K562 (cell line): ENCODE measurements around the gene TFDP1. TPM values are rescaled to one million over a fixed set of nuclear protein-coding genes. Genes with fewer than 3 reads are reported as not detected.

Experiments
- ATAC-seq: fragments of 200-7000 bp; cut with Tn5 transposase; 3 replicates; pipeline ENCODE4 v1.9.1; 2020; ENCODE audit warnings: moderate library complexity
- BruUV-seq: library from RNA; stranded (reverse); fragments of 400-500 nt; replicated peaks from 2 replicates; lab custom pipeline; 2021; lab: Mats Ljungman, UMichigan
- CTCF ChIA-PET: fragments of 300-600 bp; formaldehyde crosslinking; extraction: SDS; loops from one replicate; lab custom pipeline; 2021; ENCODE audit warnings: low intra/inter-chr PET ratio; lab: Yijun Ruan, JAX
- POLR2A ChIA-PET: fragments of 300-600, 350-650 bp; sonication (Branson Sonifier 250); formaldehyde crosslinking; extraction: SDS; loops from one replicate; lab custom pipeline; 2021; ENCODE audit warnings: antibody characterized with exemption, inconsistent platforms; lab: Yijun Ruan, JAX
- DNase-seq, 4 experiments: peaks; one replicate each; pipeline versions ENCODE4 v3.0.0 to v3.0.0-alpha.2; 2011 to 2018; ENCODE audit warnings: low spot score in 3 of 4, mixed read lengths in 3 of 4; ENCODE audit errors: extremely low read depth in 1 of 4
- FAIRE-seq: peaks from 2 replicates; lab custom pipeline; 2011; peaks lifted over from hg19 to GRCh38; lab: Jason Lieb, UNC
- H2AFZ ChIP-seq: 2 replicates; pipeline ENCODE4 v1.6.0; 2011; ENCODE audit warnings: low read depth, low read length, control low read depth, inconsistent platforms
- H3K27ac ChIP-seq: fragments of 200-600 bp; 3 replicates; pipeline ENCODE4 v1.8.0; 2011; ENCODE audit warnings: low read depth, mild to moderate bottlenecking, control low read depth, inconsistent platforms, low read length, moderate library complexity, mixed read lengths; ENCODE audit errors: extremely low read depth
- H3K27me3 ChIP-seq, 2 experiments: fragments of 300-600 bp in 1 of 2; 2 replicates in 1 of 2; 3 replicates in 1 of 2; pipeline versions ENCODE4 v1.6.0 to v1.8.0; 2011; ENCODE audit warnings: inconsistent platforms in 2 of 2, low read length in 2 of 2, mild to moderate bottlenecking in 1 of 2, mixed read lengths in 1 of 2, moderate library complexity in 1 of 2; ENCODE audit not compliant: control insufficient read depth in 2 of 2, insufficient read depth in 2 of 2
- H3K36me3 ChIP-seq: fragments of 300-600 bp; 3 replicates; pipeline ENCODE4 v1.8.0; 2011; ENCODE audit warnings: mild to moderate bottlenecking, low read length, inconsistent platforms; ENCODE audit not compliant: control insufficient read depth, insufficient read depth
- H3K4me1 ChIP-seq, 2 experiments: fragments of 200-600 bp in 1 of 2; replicated peaks in 1 of 2; 2 replicates in 1 of 2; 3 replicates in 1 of 2; pipeline versions ENCODE4 v1.5.1 to v1.8.0; 2011; ENCODE audit warnings: inconsistent platforms in 2 of 2, low read length in 2 of 2, mild to moderate bottlenecking in 1 of 2, mixed read lengths in 1 of 2, moderate library complexity in 1 of 2; ENCODE audit not compliant: control insufficient read depth in 2 of 2, insufficient read depth in 2 of 2
- H3K4me2 ChIP-seq: 2 replicates; pipeline ENCODE4 v1.6.1; 2011; ENCODE audit warnings: low read length, control low read depth, inconsistent platforms, mixed read lengths; ENCODE audit not compliant: insufficient read depth
- H3K4me3 ChIP-seq: fragments of 200-600 bp; sonication (generic), shearing (Covaris generic); 2 replicates; pipeline ENCODE4 v1.5.1; 2016; ENCODE audit warnings: control low read depth, inconsistent platforms
- H3K79me2 ChIP-seq: fragments of 200-600 bp; 3 replicates; pipeline ENCODE4 v1.8.0; 2011; ENCODE audit warnings: low read length, inconsistent platforms; ENCODE audit not compliant: control insufficient read depth, insufficient read depth
- H3K9ac ChIP-seq, 2 experiments: 2 replicates each; pipeline versions ENCODE4 v1.6.0 to v1.6.1; 2011; ENCODE audit warnings: low read depth in 2 of 2, low read length in 2 of 2, control low read depth in 1 of 2, inconsistent platforms in 1 of 2, mild to moderate bottlenecking in 1 of 2, mixed read lengths in 1 of 2; ENCODE audit not compliant: insufficient read depth in 1 of 2
- H3K9me1 ChIP-seq: one replicate; pipeline ENCODE4 v1.6.0; 2011; ENCODE audit warnings: inconsistent platforms, mild to moderate bottlenecking, low read length, moderate library complexity; ENCODE audit not compliant: control insufficient read depth, insufficient read depth
- H3K9me3 ChIP-seq: replicated peaks from 2 replicates; pipeline ENCODE4 v1.5.1; 2011; ENCODE audit warnings: low read depth, low read length, inconsistent platforms; ENCODE audit not compliant: control insufficient read depth, insufficient read depth
- H4K20me1 ChIP-seq: replicated peaks from 2 replicates; pipeline ENCODE4 v1.6.1; 2011; ENCODE audit warnings: low read length, inconsistent platforms, mixed read lengths; ENCODE audit not compliant: control insufficient read depth, insufficient read depth
- GATAD2A ChIP-seq: fragments of 450-650 bp; IDR thresholded peaks from 2 replicates; pipeline ENCODE4 v1.6.1; 2017
- RFX1 ChIP-seq: fragments of 450-650 bp; IDR thresholded peaks from 2 replicates; pipeline ENCODE4 v1.6.1; 2016; ENCODE audit warnings: mild to moderate bottlenecking, moderate library complexity
- RUNX1 ChIP-seq: sonication (generic); IDR thresholded peaks from 2 replicates; pipeline ENCODE4 v1.6.1; 2016; ENCODE audit warnings: antibody characterized with exemption, low read depth
- STAT5A ChIP-seq: IDR thresholded peaks from 2 replicates; pipeline ENCODE4 v1.6.1; 2012; ENCODE audit warnings: low read length, inconsistent platforms, borderline replicate concordance
- ZKSCAN1 ChIP-seq: fragments of 150-350 bp; IDR thresholded peaks from 2 replicates; pipeline ENCODE4 v1.6.1; 2016; ENCODE audit warnings: low read depth, low read length
- ZNF140 ChIP-seq: fragments of 250-450 bp; sonication (Bioruptor Pico); IDR thresholded peaks from 2 replicates; pipeline ENCODE4 v1.8.0; 2021; ENCODE audit warnings: moderate library complexity, mild to moderate bottlenecking, inconsistent platforms
- WGBS: fragments of 100-300 bp; shearing (Covaris generic); methylation state at CpG from one replicate; pipeline ENCODE4 v1.1.6; 2016; ENCODE audit warnings: low coverage, mixed read lengths; ENCODE audit not compliant: insufficient coverage; ENCODE audit errors: missing lambda C conversion rate; 5-methylcytosine and 5-hydroxymethylcytosine counted together
- in situ Hi-C: fragments of 300-500 bp; cut with MboI; formaldehyde crosslinking; loops from 4 replicates; pipeline ENCODE4 v1.15.0; 2018; ENCODE audit warnings: inconsistent platforms, mixed read lengths
- intact Hi-C: fragments of 100-400 bp; cut with micrococcal nuclease; formaldehyde crosslinking; loops from 2 replicates; pipeline ENCODE4 v1.14.2; 2022
- polyA plus RNA-seq, 8 experiments: library from polyadenylated mRNA; depleted of rRNA in 4 of 8; stranded (reverse) in 5 of 8; unstranded in 3 of 8; fragments of >200 nt; fragmentation: Nextera tagmentation in 2 of 8; fragmentation: Illumina TruSeq in 1 of 8; extraction: Ambion mirVana in 2 of 8; extraction: Trizol in 1 of 8; gene quantifications; 2 replicates each; pipeline versions ENCODE4 v1.2.1 to v1.2.3, GENCODE V29; 2011 to 2014; ENCODE audit warnings: inconsistent platforms in 1 of 8, missing spikeins in 1 of 8
- total RNA-seq, 7 experiments: library from RNA; depleted of rRNA in 6 of 7; stranded (reverse); fragments of >200 nt in 6 of 7; fragmentation: Illumina TruSeq in 2 of 7; extraction: Trizol in 2 of 7; gene quantifications; 2 replicates each; pipeline versions ENCODE4 v1.2.1 to v1.2.3, GENCODE V29; 2011 to 2021; ENCODE audit warnings: low replicate concordance in 1 of 7

TFDP1 gene
- total and polyA plus RNA-seq, 9 of the 15 experiments (the other 6 are each of a cell fraction or from before 2014, with no cell fraction given) = 33.8 to 145 (median 69.1) TPM

DNA sequence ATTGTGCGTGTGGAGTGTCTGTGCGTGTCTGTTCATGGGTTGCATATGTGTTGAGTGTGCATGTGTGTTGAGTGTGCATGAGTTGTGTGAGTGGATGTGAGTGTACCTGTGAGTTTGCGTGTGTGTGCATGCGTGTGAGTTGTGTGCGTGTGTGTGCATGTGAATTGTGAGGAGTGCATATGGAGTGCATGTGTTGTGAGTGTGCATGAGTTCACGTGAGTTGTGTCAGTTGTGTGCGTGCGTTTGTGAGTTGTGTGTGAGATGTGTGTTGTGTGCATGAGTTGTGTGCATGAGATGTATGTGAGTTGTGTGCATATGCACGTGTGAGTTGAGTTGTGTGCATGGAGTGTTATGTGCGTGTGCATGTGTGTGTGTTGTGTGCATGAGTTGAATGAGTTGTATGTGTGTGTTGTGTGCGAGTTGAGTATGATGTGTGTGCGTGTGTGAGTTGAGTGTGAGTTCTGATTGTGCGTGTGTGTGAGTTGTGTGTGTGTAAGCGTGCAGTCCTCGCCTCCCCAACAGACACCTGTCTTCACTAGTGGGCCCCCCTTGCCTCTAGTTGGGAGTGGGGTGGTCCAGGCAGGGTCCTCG lies 29.3 kb downstream of the TFDP1 start:
- peaks cover 82% of the 10 kb centered on the region; the same call in 2 of the 3 replicates for H3K36me3 ChIP-seq
- peaks cover 0 to 9% of the 10 kb centered on the region in 2 experiments; a peak in 2 of 5 replicates for H3K4me1 ChIP-seq
- no peaks in the 10 kb centered on the region for H3K9me1 ChIP-seq
- H2AFZ ChIP-seq = no peak overlapping the region
- no peaks in the 10 kb centered on the region for H3K27me3 ChIP-seq
- in situ Hi-C loops = no loop called here
- no peak overlapping the region for H3K4me2 ChIP-seq
- no peaks in the 10 kb centered on the region for H3K9me3 ChIP-seq
- TF ChIP-seq ZKSCAN1 (no peak), GATAD2A (no peak), ZNF140 (CRISPR knock-in tag) (no peak), STAT5A (0 out of 2 replicates have a peak, but pooled peaks have one; percentile 5)
- ChIA-PET POLR2A (no interaction called here), CTCF (no interaction called here)
- H3K9ac ChIP-seq = no peak overlapping the region
- no peaks in the 10 kb centered on the region; the same call in none of the 2 replicates for H4K20me1 ChIP-seq
- BruUV-seq = no TSS peak
- ATAC-seq (no peak), DNase-seq (no peak), FAIRE-seq (no peak)
- intact Hi-C loops = no loop called here
- peaks cover 90% of the 10 kb centered on the region for H3K79me2 ChIP-seq
- no peak overlapping the region for H3K4me3 ChIP-seq
- no peak overlapping the region for H3K27ac ChIP-seq
- 89% methylated on average over 9 of the region's 16 CpGs for WGBS

DNA sequence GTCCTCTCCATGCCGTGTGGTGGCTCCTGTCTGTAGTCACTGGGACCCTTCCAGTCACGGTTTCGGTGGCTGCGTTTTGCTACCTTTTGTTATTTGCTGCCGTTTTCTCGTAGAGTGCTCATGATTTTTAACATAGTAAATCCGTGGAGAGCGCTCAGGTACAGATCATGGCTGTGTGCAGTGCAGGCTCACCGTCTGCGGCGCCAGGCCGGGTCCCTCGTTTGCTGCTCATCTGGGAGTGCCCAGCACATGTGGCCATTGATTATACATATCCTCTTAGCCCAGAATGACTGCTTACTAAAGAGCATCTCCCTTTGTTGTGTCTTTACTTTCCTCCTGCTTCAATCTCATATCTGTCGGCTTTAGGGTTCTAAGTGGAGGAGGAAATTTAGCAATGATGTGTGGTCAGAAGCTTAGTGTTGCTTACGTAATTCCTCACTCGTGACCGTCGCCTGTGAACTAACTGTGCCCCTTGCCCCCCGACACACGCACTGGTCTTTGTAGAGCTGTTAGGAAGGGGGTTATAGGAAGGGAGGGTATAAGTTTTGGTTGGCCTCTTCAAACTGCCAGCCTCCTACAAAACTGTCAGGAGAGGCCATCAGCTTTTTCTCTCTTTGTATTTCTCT lies 31.8 kb downstream of the TFDP1 start:
- Histone ChIP-seq H3K79me2 (peaks cover 86% of the 10 kb centered on the region), H3K4me1 (peaks cover 0 to 9% of the 10 kb centered on the region in 2 experiments; a peak in 2 of 5 replicates), H3K9me1 (no peaks in the 10 kb centered on the region), H3K9me3 (no peaks in the 10 kb centered on the region), H3K4me2 (no peak overlapping the region), H3K27ac (no peak overlapping the region), H3K9ac (no peak overlapping the region)
- BruUV-seq = no TSS peak
- no peak for TF ChIP-seq RUNX1
- TF ChIP-seq RFX1 = no peak
- TF ChIP-seq, all 486 proteins: peak for 0
- Histone ChIP-seq H3K27me3 (no peaks in the 10 kb centered on the region), H3K36me3 (peaks cover 72% of the 10 kb centered on the region; the same call in 2 of the 3 replicates), H4K20me1 (no peaks in the 10 kb centered on the region; the same call in none of the 2 replicates), H2AFZ (no peak overlapping the region), H3K4me3 (no peak overlapping the region)
- DNase-seq = no peak
- no peak for ATAC-seq
- FAIRE-seq = no peak
- intact Hi-C loops (no loop called here), in situ Hi-C loops (no loop called here)
- WGBS = 93% methylated on average over 14 of the region's 20 CpGs
- POLR2A ChIA-PET = interaction anchor here (0.7 kb wide), 1 partner anchor 11 kb away, joined by 3 read pairs; no protein-coding TSS in a partner anchor
- CTCF ChIA-PET = no interaction called here
